ENCODE results near the gene IL36B.

Gene IL36B

GRCh38 chr2:113068706-113069485, 16.2 kb upstream of the IL36B start:
- no peak for FAIRE-seq
- TF ChIP-seq TAF1 (IDR thresholded peaks at IDR 0.05; ENCODE audit: low read depth, low read length): no peak
- no peak for TF ChIP-seq PAX5 (IDR thresholded peaks at IDR 0.05; ENCODE audit: insufficient read depth, low read length, severe bottlenecking)
- TF ChIP-seq SPI1 (IDR thresholded peaks at IDR 0.05; ENCODE audit: low read depth, low read length): no peak
- TF ChIP-seq POLR2AphosphoS5 (IDR thresholded peaks at IDR 0.05; ENCODE audit: low read depth, low read length): no peak
- no peak for TF ChIP-seq POLR2A (IDR thresholded peaks at IDR 0.05; ENCODE audit: low read depth, low read length)
- no peak for TF ChIP-seq POU2F2 (IDR thresholded peaks at IDR 0.05; ENCODE audit: low read depth, low read length)
- DNase-seq (ENCODE audit: insufficient read length, low spot score): no peak

GRCh38 chr2:113068249-113068648, 15.6 kb upstream of the IL36B start:
- no peak for DNase-seq (ENCODE audit: insufficient read length, low spot score)
- FAIRE-seq: no peak
- TF ChIP-seq PAX5 (IDR thresholded peaks at IDR 0.05; ENCODE audit: insufficient read depth, low read length, severe bottlenecking) (no peak), POLR2AphosphoS5 (IDR thresholded peaks at IDR 0.05; ENCODE audit: low read depth, low read length) (no peak), POU2F2 (IDR thresholded peaks at IDR 0.05; ENCODE audit: low read depth, low read length) (no peak), POLR2A (IDR thresholded peaks at IDR 0.05; ENCODE audit: low read depth, low read length) (no peak), TAF1 (IDR thresholded peaks at IDR 0.05; ENCODE audit: low read depth, low read length) (no peak), SPI1 (IDR thresholded peaks at IDR 0.05; ENCODE audit: low read depth, low read length) (no peak)

GRCh38 chr2:113067681-113068080, 15.0 kb upstream of the IL36B start, which contains the start of gene IL1F10:
IL1F10 (plus strand) TSS chr2:113067970; CDS start chr2:113072739, 4,769 bp downstream.
- TF ChIP-seq PAX5 (IDR thresholded peaks at IDR 0.05; ENCODE audit: insufficient read depth, low read length, severe bottlenecking) (no peak), POLR2A (IDR thresholded peaks at IDR 0.05; ENCODE audit: low read depth, low read length) (no peak), SPI1 (IDR thresholded peaks at IDR 0.05; ENCODE audit: low read depth, low read length) (no peak), POU2F2 (IDR thresholded peaks at IDR 0.05; ENCODE audit: low read depth, low read length) (no peak), POLR2AphosphoS5 (IDR thresholded peaks at IDR 0.05; ENCODE audit: low read depth, low read length) (no peak), TAF1 (IDR thresholded peaks at IDR 0.05; ENCODE audit: low read depth, low read length) (no peak)
- no peak for DNase-seq (ENCODE audit: insufficient read length, low spot score)
- FAIRE-seq: no peak

- no peak for DNase-seq (ENCODE audit: insufficient read length, low spot score)
- no peak for FAIRE-seq
- TF ChIP-seq POU2F2 (IDR thresholded peaks at IDR 0.05; ENCODE audit: low read depth, low read length): no peak
- no peak for TF ChIP-seq TAF1 (IDR thresholded peaks at IDR 0.05; ENCODE audit: low read depth, low read length)
- no peak for TF ChIP-seq POLR2A (IDR thresholded peaks at IDR 0.05; ENCODE audit: low read depth, low read length)
- no peak for TF ChIP-seq POLR2AphosphoS5 (IDR thresholded peaks at IDR 0.05; ENCODE audit: low read depth, low read length)
- no peak for TF ChIP-seq PAX5 (IDR thresholded peaks at IDR 0.05; ENCODE audit: insufficient read depth, low read length, severe bottlenecking)
- TF ChIP-seq SPI1 (IDR thresholded peaks at IDR 0.05; ENCODE audit: low read depth, low read length): no peak
Measured at GRCh38 chr2:113064898-113065297, 12.2 kb upstream of the IL36B start.

- DNase-seq (ENCODE audit: insufficient read length, low spot score): no peak
- no peak for TF ChIP-seq SPI1 (IDR thresholded peaks at IDR 0.05; ENCODE audit: low read depth, low read length)
- no peak for FAIRE-seq
Measured at GRCh38 chr2:113064281-113064680, 11.6 kb upstream of the IL36B start.

GRCh38 chr2:113061896-113062770, 9.5 kb upstream of the IL36B start:
- no peak for TF ChIP-seq POLR2AphosphoS5 (IDR thresholded peaks at IDR 0.05; ENCODE audit: low read depth, low read length)
- TF ChIP-seq POU2F2 (IDR thresholded peaks at IDR 0.05; ENCODE audit: low read depth, low read length): no peak
- TF ChIP-seq SPI1 (IDR thresholded peaks at IDR 0.05; ENCODE audit: low read depth, low read length): no peak
- TF ChIP-seq TAF1 (IDR thresholded peaks at IDR 0.05; ENCODE audit: low read depth, low read length): no peak
- TF ChIP-seq PAX5 (IDR thresholded peaks at IDR 0.05; ENCODE audit: insufficient read depth, low read length, severe bottlenecking): no peak
- TF ChIP-seq POLR2A (IDR thresholded peaks at IDR 0.05; ENCODE audit: low read depth, low read length): no peak

GRCh38 chr2:113061241-113061640, 8.6 kb upstream of the IL36B start:
- DNase-seq (ENCODE audit: insufficient read length, low spot score) (no peak), FAIRE-seq (no peak)
- TF ChIP-seq PAX5 (IDR thresholded peaks at IDR 0.05; ENCODE audit: insufficient read depth, low read length, severe bottlenecking) (no peak), POU2F2 (IDR thresholded peaks at IDR 0.05; ENCODE audit: low read depth, low read length) (no peak), SPI1 (IDR thresholded peaks at IDR 0.05; ENCODE audit: low read depth, low read length) (no peak), POLR2AphosphoS5 (IDR thresholded peaks at IDR 0.05; ENCODE audit: low read depth, low read length) (no peak), POLR2A (IDR thresholded peaks at IDR 0.05; ENCODE audit: low read depth, low read length) (no peak), TAF1 (IDR thresholded peaks at IDR 0.05; ENCODE audit: low read depth, low read length) (no peak)

More at GRCh38 chr2:113061896-113062770, 9.5 kb upstream of the IL36B start:
- DNase-seq (ENCODE audit: insufficient read length, low spot score) (no peak), FAIRE-seq (no peak)

GRCh38 chr2:113060796-113061195, 8.1 kb upstream of the IL36B start:
- FAIRE-seq: no peak
- TF ChIP-seq POU2F2 (IDR thresholded peaks at IDR 0.05; ENCODE audit: low read depth, low read length) (no peak), POLR2A (IDR thresholded peaks at IDR 0.05; ENCODE audit: low read depth, low read length) (no peak), POLR2AphosphoS5 (IDR thresholded peaks at IDR 0.05; ENCODE audit: low read depth, low read length) (no peak), PAX5 (IDR thresholded peaks at IDR 0.05; ENCODE audit: insufficient read depth, low read length, severe bottlenecking) (no peak), TAF1 (IDR thresholded peaks at IDR 0.05; ENCODE audit: low read depth, low read length) (no peak), SPI1 (IDR thresholded peaks at IDR 0.05; ENCODE audit: low read depth, low read length) (no peak)
- DNase-seq (ENCODE audit: insufficient read length, low spot score): no peak

GRCh38 chr2:113060396-113060795, 7.7 kb upstream of the IL36B start:
- no peak for FAIRE-seq
- DNase-seq (ENCODE audit: insufficient read length, low spot score): no peak
- TF ChIP-seq TAF1 (IDR thresholded peaks at IDR 0.05; ENCODE audit: low read depth, low read length) (no peak), POU2F2 (IDR thresholded peaks at IDR 0.05; ENCODE audit: low read depth, low read length) (no peak), PAX5 (IDR thresholded peaks at IDR 0.05; ENCODE audit: insufficient read depth, low read length, severe bottlenecking) (no peak), POLR2AphosphoS5 (IDR thresholded peaks at IDR 0.05; ENCODE audit: low read depth, low read length) (no peak), POLR2A (IDR thresholded peaks at IDR 0.05; ENCODE audit: low read depth, low read length) (no peak), SPI1 (IDR thresholded peaks at IDR 0.05; ENCODE audit: low read depth, low read length) (no peak)
